B cell (primary cell): ENCODE data around the gene DHRS12. TPM values are rescaled to one million over a fixed set of nuclear protein-coding genes. Genes with fewer than 3 reads are reported as not detected.

Experiments
- ATAC-seq: fragments of 200-7000 bp; cut with Tn5 transposase; one replicate; pipeline ENCODE4 v1.10.0; 2021; ENCODE audit warnings: low read depth, mild to moderate bottlenecking, moderate number of reproducible peaks, moderate library complexity
- CTCF ChIA-PET: fragments of 350-600 bp; sonication (Branson Sonifier 250); formaldehyde crosslinking; loops from one replicate; lab custom pipeline; 2021; ENCODE audit warnings: antibody characterized with exemption, inconsistent platforms; lab: Charles Lee
- POLR2A ChIA-PET: fragments of 350-600 bp; sonication (Branson Sonifier 250); formaldehyde crosslinking; loops from one replicate; lab custom pipeline; 2021; ENCODE audit warnings: antibody characterized with exemption; lab: Charles Lee
- DNase-seq: peaks from one replicate; pipeline ENCODE4 v3.0.0; 2013
- H2AFZ ChIP-seq: 2 replicates; pipeline ENCODE4 v1.6.1; 2012; ENCODE audit warnings: mild to moderate bottlenecking, low read depth, low read length; ENCODE audit not compliant: insufficient read depth, poor library complexity, severe bottlenecking
- H3K27ac ChIP-seq, 2 donors: 1 replicate in 1 of 2; 2 replicates in 1 of 2; pipeline ENCODE4 v1.5.1; 2012 to 2013; ENCODE audit warnings: low read length in 2 of 2, mild to moderate bottlenecking in 2 of 2, moderate library complexity in 1 of 2
- H3K27me3 ChIP-seq, 4 experiments: fragments of 200-600 bp in 1 of 4; sonication (generic) in 1 of 4; replicated peaks in 1 of 4; 1 replicate in 2 of 4; 2 replicates in 2 of 4; pipeline versions ENCODE4 v1.6.1 to v1.7.0; 2013 to 2016; ENCODE audit warnings: low read length in 3 of 4, mild to moderate bottlenecking in 2 of 4, mixed read lengths in 1 of 4, moderate library complexity in 1 of 4; ENCODE audit not compliant: insufficient read depth in 4 of 4, control insufficient read depth in 3 of 4; ENCODE audit errors: control extremely low read depth in 1 of 4
- H3K36me3 ChIP-seq, 2 experiments: replicated peaks in 1 of 2; 1 replicate in 1 of 2; 2 replicates in 1 of 2; pipeline versions ENCODE4 v1.6.1 to v1.7.1; 2013; ENCODE audit warnings: low read length in 1 of 2; ENCODE audit not compliant: insufficient read depth in 2 of 2, control insufficient read depth in 1 of 2; ENCODE audit errors: control extremely low read depth in 1 of 2, extremely low read depth in 1 of 2
- H3K4me1 ChIP-seq, 2 donors: fragments of 200-600 bp in 1 of 2; sonication (generic) in 1 of 2; 1 replicate in 1 of 2; 2 replicates in 1 of 2; pipeline versions ENCODE4 v1.5.1 to v1.6.1; 2013 to 2017; ENCODE audit warnings: low read length in 2 of 2; ENCODE audit not compliant: control insufficient read depth in 2 of 2, insufficient read depth in 2 of 2
- H3K4me2 ChIP-seq: replicated peaks from 2 replicates; pipeline ENCODE3; 2012; ENCODE audit warnings: mild to moderate bottlenecking, low read depth, low read length; ENCODE audit not compliant: poor library complexity, severe bottlenecking
- H3K4me3 ChIP-seq, 5 experiments: fragments of 200-600 bp in 1 of 5; sonication (generic) in 1 of 5; 1 replicate in 3 of 5; 2 replicates in 2 of 5; pipeline versions ENCODE4 v1.5.1 to v1.7.0; 2011 to 2016; ENCODE audit warnings: low read length in 4 of 5, mild to moderate bottlenecking in 4 of 5, low read depth in 2 of 5, control low read depth in 1 of 5, moderate library complexity in 1 of 5; ENCODE audit not compliant: insufficient read depth in 1 of 5; ENCODE audit errors: control extremely low read depth in 1 of 5, extremely low read depth in 1 of 5
- H3K79me2 ChIP-seq: fragments of 200-600 bp; sonication (generic); one replicate; pipeline ENCODE4 v1.6.0; 2016; ENCODE audit warnings: low read length; ENCODE audit not compliant: control insufficient read depth, insufficient read depth
- H3K9ac ChIP-seq: fragments of 200-600 bp; sonication (generic); 2 replicates; pipeline ENCODE4 v1.6.1; 2017; ENCODE audit warnings: mild to moderate bottlenecking, low read length, moderate library complexity
- H3K9me3 ChIP-seq, 3 donors: one replicate each; pipeline versions ENCODE4 v1.6.1 to v1.7.1; 2013; ENCODE audit warnings: low read length in 2 of 3; ENCODE audit not compliant: control insufficient read depth in 2 of 3, insufficient read depth in 1 of 3; ENCODE audit errors: control extremely low read depth in 1 of 3
- H4K20me1 ChIP-seq: 2 replicates; pipeline ENCODE4 v1.6.0; 2012; ENCODE audit warnings: mild to moderate bottlenecking, low read length; ENCODE audit not compliant: insufficient read depth, control insufficient read depth, poor library complexity, severe bottlenecking
- H3K27ac Mint-ChIP-seq: one replicate; pipeline ENCODE4 v1.8.0; 2021; ENCODE audit warnings: mixed read lengths
- H3K27me3 Mint-ChIP-seq: one replicate; pipeline ENCODE4 v1.8.0; 2021; ENCODE audit warnings: mixed read lengths
- H3K4me1 Mint-ChIP-seq: one replicate; pipeline ENCODE4 v1.8.0; 2021; ENCODE audit warnings: mixed read lengths
- H3K4me3 Mint-ChIP-seq: one replicate; pipeline ENCODE4 v1.8.0; 2021; ENCODE audit warnings: mixed read lengths
- H3K9me3 Mint-ChIP-seq: one replicate; pipeline ENCODE4 v1.8.0; 2022; ENCODE audit warnings: mixed read lengths; ENCODE audit not compliant: insufficient read depth
- EZH2 ChIP-seq: IDR thresholded peaks from 2 replicates; pipeline ENCODE4 v1.6.1; 2012; ENCODE audit warnings: borderline replicate concordance, low read depth, mild to moderate bottlenecking, moderate library complexity, low read length; ENCODE audit not compliant: insufficient read depth, poor library complexity, severe bottlenecking
- WGBS: methylation state at CpG from one replicate; pipeline ENCODE4 v1.1.5; 2013; ENCODE audit warnings: missing lambda C conversion rate; ENCODE audit not compliant: insufficient coverage; 5-methylcytosine and 5-hydroxymethylcytosine counted together
- intact Hi-C: fragments of 100-400 bp; cut with micrococcal nuclease; formaldehyde crosslinking; loops from one replicate; pipeline ENCODE4 v1.10.0; 2022
- polyA plus RNA-seq: library from polyadenylated mRNA; depleted of rRNA; stranded (reverse); fragments of >200 nt; gene quantifications from 2 replicates; pipeline ENCODE4 v1.2.3, GENCODE V29; 2012
- total RNA-seq, 2 donors: library from RNA; stranded (reverse); fragments of 120-200 nt in 1 of 2; gene quantifications; 1 replicate in 1 of 2; 2 replicates in 1 of 2; pipeline versions ENCODE4 v1.2.3 to v1.2.4, GENCODE V29; 2013 to 2022
- TF ChIP-seq, protein P1 (sequence below): fragments of 200-600 bp; IDR thresholded peaks from one replicate; pipeline ENCODE4 v1.8.0; 2022; ENCODE audit warnings: antibody characterized with exemption, mild to moderate bottlenecking

The DHRS12 gene
- total and polyA plus RNA-seq, 2 donors (not counting 1 experiment from before 2014, with no cell fraction given) = 12.0 to 23.2 TPM

DNA sequence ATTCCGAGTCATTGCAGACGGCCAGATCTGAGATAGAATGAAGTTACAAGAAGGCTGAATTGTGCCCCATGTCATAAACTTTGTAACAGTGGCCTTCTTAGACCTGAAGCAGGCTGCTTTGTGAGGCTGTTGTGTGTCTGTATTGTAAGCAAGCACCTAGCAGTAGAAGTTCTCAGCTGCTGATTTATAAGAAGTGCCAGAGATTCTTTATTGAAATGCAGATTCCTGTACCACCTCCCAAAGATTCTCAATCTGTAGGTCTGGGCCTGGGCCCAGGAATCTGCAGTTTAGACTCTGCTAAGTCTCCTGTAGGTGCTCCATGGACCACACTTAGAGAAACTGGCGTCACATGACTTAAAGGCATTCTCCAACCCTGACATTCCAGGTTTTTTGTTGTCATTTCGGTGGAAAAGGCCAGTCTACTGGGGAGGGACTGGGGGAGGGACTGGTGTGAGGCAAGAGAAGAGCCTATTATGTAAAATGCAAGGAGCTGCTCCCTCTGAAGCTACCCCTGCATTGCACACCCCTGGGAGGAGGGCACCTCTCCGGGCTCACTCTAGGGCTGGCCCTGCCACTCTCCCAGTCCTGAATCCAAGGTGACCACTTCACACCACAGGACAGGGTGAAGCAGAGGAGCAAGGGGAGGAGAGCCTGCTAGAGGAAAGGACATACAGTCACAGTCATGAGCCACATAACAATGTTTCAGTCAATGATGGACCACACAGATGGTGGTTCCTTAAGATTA lies 41.8 kb upstream of the DHRS12 start:
- H3K4me3 Mint-ChIP-seq = no peak overlapping the region

More for the DNA sequence above, 41.8 kb upstream of the DHRS12 start:
- no peaks in the 10 kb centered on the region for H3K9me3 ChIP-seq
- TF ChIP-seq EZH2 = no peak
- TF ChIP-seq, protein P1, sequence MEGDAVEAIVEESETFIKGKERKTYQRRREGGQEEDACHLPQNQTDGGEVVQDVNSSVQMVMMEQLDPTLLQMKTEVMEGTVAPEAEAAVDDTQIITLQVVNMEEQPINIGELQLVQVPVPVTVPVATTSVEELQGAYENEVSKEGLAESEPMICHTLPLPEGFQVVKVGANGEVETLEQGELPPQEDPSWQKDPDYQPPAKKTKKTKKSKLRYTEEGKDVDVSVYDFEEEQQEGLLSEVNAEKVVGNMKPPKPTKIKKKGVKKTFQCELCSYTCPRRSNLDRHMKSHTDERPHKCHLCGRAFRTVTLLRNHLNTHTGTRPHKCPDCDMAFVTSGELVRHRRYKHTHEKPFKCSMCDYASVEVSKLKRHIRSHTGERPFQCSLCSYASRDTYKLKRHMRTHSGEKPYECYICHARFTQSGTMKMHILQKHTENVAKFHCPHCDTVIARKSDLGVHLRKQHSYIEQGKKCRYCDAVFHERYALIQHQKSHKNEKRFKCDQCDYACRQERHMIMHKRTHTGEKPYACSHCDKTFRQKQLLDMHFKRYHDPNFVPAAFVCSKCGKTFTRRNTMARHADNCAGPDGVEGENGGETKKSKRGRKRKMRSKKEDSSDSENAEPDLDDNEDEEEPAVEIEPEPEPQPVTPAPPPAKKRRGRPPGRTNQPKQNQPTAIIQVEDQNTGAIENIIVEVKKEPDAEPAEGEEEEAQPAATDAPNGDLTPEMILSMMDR = no peak
- H4K20me1 ChIP-seq = no peaks in the 10 kb centered on the region
- H3K27ac ChIP-seq = no peak overlapping the region
- Mint-ChIP-seq H3K9me3 (no peaks in the 10 kb centered on the region), H3K4me1 (peaks cover 5% of the 10 kb centered on the region), H3K27me3 (peaks cover 16% of the 10 kb centered on the region), H3K27ac (no peak overlapping the region)
- 84% methylated on average over 2 of the region's 5 CpGs for WGBS
- no peak overlapping the region for H3K9ac ChIP-seq
- ChIA-PET CTCF (interaction anchor here (0.8 to 3.4 kb wide), 10 partner anchors 9 to 354 kb away, joined by 3 to 12 read pairs (median 4); no protein-coding TSS in a partner anchor), POLR2A (no interaction called here)
- no peaks in the 10 kb centered on the region for H3K36me3 ChIP-seq
- intact Hi-C loops = loop anchor here (1.0 kb wide), 1 partner anchor 282 kb away; no protein-coding TSS in a partner anchor
- peaks cover 0 to 6% of the 10 kb centered on the region in 2 donors for H3K4me1 ChIP-seq
- no peak overlapping the region for H3K4me2 ChIP-seq
- peaks cover 0 to 8% (median 0%) of the 10 kb centered on the region in 4 experiments for H3K27me3 ChIP-seq
- ATAC-seq = no peak
- DNase-seq = no peak
- H2AFZ ChIP-seq = peak overlapping the region; percentile 12
- no peaks in the 10 kb centered on the region for H3K79me2 ChIP-seq
- no peak overlapping the region for H3K4me3 ChIP-seq
